Measurements from ENCODE around the gene COL15A1.

Gene COL15A1

GRCh38 chr9:98940276-98940675 lies 3.4 kb upstream of the COL15A1 start:
- DNase-seq, result no peak
- in situ Hi-C loops (cut with HindIII; ENCODE audit: low pct_ligation_motif_present, low pct_unique_long_range_greater_than_20kb, low sequenced_read_pairs), result no loop called here

GRCh38 chr9:98941946-98942523 lies 1.7 kb upstream of the COL15A1 start:
- in situ Hi-C loops (cut with HindIII; ENCODE audit: low pct_ligation_motif_present, low pct_unique_long_range_greater_than_20kb, low sequenced_read_pairs), result no loop called here
- DNase-seq, result no peak

GRCh38 chr9:98942906-98943681 lies 613 bp upstream of the COL15A1 start:
- DNase-seq, result no peak
- in situ Hi-C loops (cut with HindIII; ENCODE audit: low pct_ligation_motif_present, low pct_unique_long_range_greater_than_20kb, low sequenced_read_pairs), result no loop called here

DNA sequence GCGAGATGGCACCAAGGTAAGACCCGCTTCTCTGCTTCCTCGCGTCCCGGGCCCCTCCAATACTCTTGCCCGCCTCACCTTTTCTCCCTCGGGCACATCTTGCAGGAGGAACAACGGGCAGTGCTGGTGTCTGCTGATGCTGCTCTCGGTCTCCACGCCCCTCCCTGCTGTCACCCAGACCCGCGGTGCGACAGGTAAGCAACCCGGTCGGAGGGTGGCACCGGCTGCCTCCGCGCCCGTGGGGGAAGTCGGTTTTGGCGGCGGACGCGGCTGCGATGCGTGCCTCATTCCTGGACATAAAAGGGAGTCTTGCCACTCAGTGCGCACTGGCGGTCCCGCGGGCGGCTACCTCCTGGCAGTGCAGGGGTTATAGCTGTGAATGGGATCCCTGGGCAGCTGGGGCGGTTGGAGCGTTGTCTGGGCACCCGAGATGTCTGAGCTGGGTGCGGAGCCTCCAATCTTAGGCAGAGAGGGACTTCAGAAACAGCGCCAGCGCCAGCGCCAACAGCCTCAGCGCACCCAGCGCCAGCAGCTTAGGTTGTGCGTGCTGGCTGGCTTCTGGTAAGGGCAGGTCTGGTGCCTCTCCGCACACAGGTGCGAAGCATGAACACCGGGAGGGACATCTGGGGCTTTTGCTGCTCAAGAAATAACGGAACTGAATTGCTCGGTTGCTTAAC lies 488 bp downstream of the COL15A1 start:
- in situ Hi-C loops (cut with HindIII; ENCODE audit: low pct_ligation_motif_present, low pct_unique_long_range_greater_than_20kb, low sequenced_read_pairs), result no loop called here
- DNase-seq, result no peak

DNA sequence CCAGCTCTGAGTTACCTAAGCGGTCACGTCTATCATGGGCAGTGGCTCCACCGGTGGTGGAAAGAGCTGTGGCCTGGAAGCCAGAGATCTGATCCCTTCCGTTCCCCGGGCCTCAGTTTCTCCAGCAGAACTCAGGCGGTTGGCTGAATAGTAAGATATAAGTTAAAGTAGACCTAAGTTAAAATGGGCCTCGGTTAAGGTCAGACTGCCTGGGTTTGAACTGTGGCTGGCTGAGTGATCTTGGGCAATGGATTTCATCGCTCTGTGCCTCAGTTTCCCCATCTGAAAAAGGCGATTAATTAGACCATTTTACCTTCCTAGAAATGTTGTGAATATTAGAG lies 997 bp downstream of the COL15A1 start:
- in situ Hi-C loops (cut with HindIII; ENCODE audit: low pct_ligation_motif_present, low pct_unique_long_range_greater_than_20kb, low sequenced_read_pairs), result no loop called here
- DNase-seq, result no peak

DNA sequence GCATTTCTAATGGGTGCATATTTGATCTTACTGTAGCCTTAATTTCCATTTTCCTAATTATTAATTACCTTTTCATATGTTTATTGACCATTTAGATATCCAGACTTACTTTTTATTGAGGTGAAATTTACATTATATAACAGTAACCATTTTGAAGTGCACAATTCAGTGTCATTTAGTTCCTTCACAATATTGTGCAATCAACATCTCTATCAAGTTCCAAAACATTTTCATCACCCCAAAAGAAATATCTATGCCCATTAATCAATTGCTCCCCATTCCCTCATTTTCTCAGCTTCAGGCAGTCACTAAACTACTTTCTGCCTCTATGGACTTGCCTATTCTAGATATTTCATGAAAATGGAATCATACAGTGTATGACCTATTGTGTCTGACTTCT lies 5.9 kb downstream of the COL15A1 start:
- in situ Hi-C loops (cut with HindIII; ENCODE audit: low pct_ligation_motif_present, low pct_unique_long_range_greater_than_20kb, low sequenced_read_pairs), result no loop called here

DNA sequence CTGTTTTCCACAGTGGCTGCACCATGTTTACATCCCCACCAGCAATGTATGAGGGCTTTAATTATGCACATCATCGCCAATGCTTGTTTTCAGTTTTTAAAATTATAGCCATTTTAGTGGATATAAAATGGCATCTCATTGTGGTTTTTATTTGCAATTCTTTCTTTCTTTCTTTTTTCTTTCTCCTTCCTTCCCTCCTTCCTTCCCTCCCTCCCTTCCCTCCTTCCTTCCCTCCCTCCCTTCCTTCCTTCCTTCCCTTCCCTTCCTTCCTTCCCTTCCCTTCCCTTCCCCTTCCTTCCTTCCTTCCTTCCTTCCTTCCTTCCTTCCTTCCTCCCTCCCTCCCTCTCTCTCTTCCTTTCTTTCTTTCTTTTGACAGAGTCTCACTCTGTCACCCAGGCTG lies 6.6 kb downstream of the COL15A1 start:
- in situ Hi-C loops (cut with HindIII; ENCODE audit: low pct_ligation_motif_present, low pct_unique_long_range_greater_than_20kb, low sequenced_read_pairs), result no loop called here
- no peak for DNase-seq

More for the DNA sequence above, 5.9 kb downstream of the COL15A1 start:
- DNase-seq, result no peak

- in situ Hi-C loops (cut with HindIII; ENCODE audit: low pct_ligation_motif_present, low pct_unique_long_range_greater_than_20kb, low sequenced_read_pairs), result no loop called here
- DNase-seq, result no peak
Measured at GRCh38 chr9:98951967-98952366, 8.3 kb downstream of the COL15A1 start.

GRCh38 chr9:98953581-98954243 lies 10.0 kb downstream of the COL15A1 start:
- in situ Hi-C loops (cut with HindIII; ENCODE audit: low pct_ligation_motif_present, low pct_unique_long_range_greater_than_20kb, low sequenced_read_pairs), result no loop called here
- no peak for DNase-seq

DNA sequence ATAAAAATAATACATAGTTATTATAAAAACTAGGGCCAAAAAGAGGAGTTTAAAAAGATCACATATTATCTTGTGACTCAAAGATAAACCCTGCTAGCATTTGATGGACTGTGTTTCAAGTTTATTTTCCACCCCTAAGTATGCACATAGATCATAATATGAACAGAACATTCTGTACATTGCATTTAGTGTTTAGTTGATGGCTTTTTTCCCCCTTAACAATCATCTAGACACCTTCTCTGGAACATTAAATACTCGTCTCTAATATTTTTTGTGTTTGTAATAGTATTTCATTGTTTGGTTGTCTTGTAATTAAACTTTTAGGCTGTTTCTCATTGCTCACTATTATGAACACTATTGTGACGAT lies 10.5 kb downstream of the COL15A1 start:
- in situ Hi-C loops (cut with HindIII; ENCODE audit: low pct_ligation_motif_present, low pct_unique_long_range_greater_than_20kb, low sequenced_read_pairs), result no loop called here
- DNase-seq, result no peak

DNA sequence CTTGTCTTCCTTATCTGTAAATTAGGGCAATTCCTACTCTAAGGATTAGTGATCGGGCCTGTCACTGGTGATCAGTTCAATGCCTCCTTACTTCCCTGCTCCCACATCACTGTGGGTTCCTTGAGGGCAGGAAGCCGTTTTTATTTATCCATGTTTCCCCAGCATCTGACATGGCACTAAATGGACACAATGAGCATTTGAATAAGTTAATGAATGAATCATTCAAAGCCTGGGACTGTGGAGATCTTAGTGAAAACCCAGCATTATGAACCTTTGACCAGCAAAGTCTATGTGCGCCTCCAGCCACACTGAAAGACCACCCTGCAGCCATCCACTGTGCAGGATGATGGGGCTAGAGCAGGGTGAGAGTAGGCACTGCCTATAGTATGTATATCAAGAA lies 11.6 kb downstream of the COL15A1 start:
- in situ Hi-C loops (cut with HindIII; ENCODE audit: low pct_ligation_motif_present, low pct_unique_long_range_greater_than_20kb, low sequenced_read_pairs), result no loop called here

GRCh38 chr9:98957826-98958225 lies 14.1 kb downstream of the COL15A1 start:
- DNase-seq, result no peak
- in situ Hi-C loops (cut with HindIII; ENCODE audit: low pct_ligation_motif_present, low pct_unique_long_range_greater_than_20kb, low sequenced_read_pairs), result no loop called here

More for the DNA sequence above, 11.6 kb downstream of the COL15A1 start:
- no peak for DNase-seq

DNA sequence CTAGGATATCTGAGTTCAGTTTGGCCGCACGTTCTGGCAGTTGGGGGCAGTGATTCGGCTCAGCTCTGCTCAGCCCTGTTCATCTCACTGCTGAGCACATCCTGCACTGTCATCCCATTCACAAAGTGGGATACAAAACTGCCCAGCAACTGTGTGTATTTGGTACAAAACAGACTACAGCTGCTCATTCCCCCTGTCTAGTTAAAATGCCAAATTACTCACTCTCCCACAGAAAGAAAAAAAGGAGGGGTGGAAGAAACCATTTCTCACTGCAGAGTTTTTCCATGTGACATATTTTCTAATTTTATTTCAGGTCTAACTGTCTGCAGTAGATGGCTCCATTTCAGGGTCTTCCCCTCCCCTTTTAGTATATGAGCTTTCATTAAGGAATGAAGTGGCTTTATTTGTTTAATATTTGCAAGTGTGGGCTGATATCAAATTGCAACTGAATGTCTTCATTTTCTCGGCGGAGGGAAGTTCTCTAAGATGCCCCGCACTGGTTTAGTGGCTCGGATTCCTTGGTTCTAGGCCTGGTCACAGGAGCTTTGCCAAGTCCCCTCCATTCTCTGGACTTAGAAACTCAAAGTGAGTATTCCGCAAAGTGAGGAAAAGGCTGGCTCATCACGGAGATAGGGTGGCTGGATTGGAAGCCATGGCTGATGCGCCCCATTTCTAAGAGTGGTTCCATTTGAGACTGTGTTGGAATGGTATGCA lies 14.7 kb downstream of the COL15A1 start:
- in situ Hi-C loops (cut with HindIII; ENCODE audit: low pct_ligation_motif_present, low pct_unique_long_range_greater_than_20kb, low sequenced_read_pairs), result no loop called here
- DNase-seq, result no peak

DNA sequence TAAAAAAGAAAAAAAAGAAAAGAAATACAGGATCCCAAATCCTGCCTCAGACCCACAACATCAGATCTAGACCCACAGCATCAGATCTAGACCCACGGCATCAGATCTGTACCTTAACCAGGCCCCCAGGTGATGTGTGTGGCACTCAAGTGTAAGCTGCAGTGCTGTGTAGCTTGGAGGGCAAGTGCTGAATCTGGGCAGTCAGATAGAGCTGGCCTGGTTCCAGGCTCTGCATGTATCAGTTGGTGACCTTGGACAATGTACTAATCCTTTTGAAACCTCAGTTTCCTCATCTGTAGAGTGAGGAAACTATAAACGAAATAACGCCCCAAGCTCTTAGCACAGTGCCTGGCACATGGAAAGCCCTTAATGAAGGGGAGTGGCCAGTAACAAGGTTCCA lies 16.7 kb downstream of the COL15A1 start:
- in situ Hi-C loops (cut with HindIII; ENCODE audit: low pct_ligation_motif_present, low pct_unique_long_range_greater_than_20kb, low sequenced_read_pairs), result no loop called here
- no peak for DNase-seq

DNA sequence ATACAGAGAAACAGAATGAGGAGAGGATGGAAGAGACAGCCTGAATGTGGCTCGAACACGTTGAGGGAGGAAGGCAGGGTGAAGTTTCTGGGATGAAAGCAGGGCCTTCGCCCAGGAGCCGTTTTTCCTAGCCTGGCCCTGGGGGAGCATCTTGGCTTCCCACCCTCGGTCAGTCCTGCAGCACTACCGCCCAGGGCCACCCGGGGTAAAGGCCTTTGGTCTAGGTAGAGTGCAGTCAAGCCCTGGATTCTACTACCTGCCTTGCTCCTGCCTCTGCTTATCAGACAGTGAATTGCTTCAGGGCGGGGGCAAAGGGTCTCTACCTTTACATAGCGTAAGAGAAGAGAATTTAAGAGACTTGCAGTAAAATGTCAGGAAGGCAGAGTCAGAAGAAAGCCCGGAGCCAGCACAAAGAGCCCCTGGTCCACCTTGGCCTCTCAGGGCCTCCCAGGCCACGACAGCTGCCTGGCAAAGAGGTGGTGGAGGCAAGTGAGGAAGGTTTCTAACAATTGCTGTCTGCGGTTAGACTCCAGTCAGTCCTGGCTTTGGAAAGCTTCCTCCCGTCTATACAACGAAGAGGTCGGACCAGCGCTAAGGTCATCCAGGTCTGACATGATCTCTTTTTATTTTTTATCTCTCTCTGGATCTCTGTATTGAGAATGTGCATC lies 17.9 kb downstream of the COL15A1 start:
- DNase-seq, result no peak

DNA sequence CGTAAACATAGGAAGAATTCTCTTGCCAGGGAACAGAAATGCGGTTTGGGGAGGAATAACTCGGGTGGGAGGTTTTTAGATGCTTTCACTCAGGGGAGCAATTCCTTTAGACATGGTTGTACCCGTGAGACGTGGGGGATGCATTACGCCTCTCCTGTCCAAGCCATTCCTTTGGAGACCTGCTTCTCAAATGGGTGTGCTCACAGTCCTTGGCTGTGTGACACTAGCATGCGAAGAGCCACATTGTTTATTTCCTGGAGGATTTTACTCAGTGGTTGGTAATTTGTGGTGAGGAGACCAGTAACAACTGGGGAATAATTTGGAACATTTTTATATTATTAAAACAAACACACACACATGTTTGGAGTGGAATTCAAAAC lies 18.5 kb downstream of the COL15A1 start:
- DNase-seq, result no peak
- in situ Hi-C loops (cut with HindIII; ENCODE audit: low pct_ligation_motif_present, low pct_unique_long_range_greater_than_20kb, low sequenced_read_pairs), result no loop called here

More for the DNA sequence above, 17.9 kb downstream of the COL15A1 start:
- in situ Hi-C loops (cut with HindIII; ENCODE audit: low pct_ligation_motif_present, low pct_unique_long_range_greater_than_20kb, low sequenced_read_pairs), result no loop called here

- in situ Hi-C loops (cut with HindIII; ENCODE audit: low pct_ligation_motif_present, low pct_unique_long_range_greater_than_20kb, low sequenced_read_pairs), result no loop called here
- DNase-seq, result no peak
Measured at GRCh38 chr9:98962861-98963260, 19.2 kb downstream of the COL15A1 start.

DNA sequence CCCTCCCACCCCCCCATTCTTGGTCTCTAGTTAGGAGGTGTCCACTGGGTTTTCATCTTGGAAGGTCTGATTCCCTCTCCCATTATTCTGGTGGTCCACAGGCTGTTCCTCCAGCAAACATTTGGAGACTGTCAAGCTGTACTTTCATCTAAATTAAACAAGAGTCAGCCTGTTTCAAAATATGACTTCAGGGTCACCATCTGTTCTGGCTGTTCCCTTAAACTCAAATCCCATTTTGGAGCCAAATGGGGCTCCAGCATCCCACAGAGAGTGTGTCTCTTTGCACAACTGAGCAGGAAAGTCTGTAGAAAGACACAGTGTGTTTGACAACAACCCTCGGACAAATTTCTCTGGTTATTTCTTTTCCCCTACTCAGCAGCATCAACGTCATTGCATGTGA lies 20.5 kb downstream of the COL15A1 start:
- no peak for DNase-seq
- in situ Hi-C loops (cut with HindIII; ENCODE audit: low pct_ligation_motif_present, low pct_unique_long_range_greater_than_20kb, low sequenced_read_pairs), result no loop called here
